Subcutaneous abdominal adipose tissue (tissue), 5 donors: ENCODE data around the gene ANKRD44.

Experiments
- H3K27ac ChIP-seq: one replicate; pipeline ENCODE4 v1.7.0; 2013; ENCODE audit warnings: low read depth, mild to moderate bottlenecking, inconsistent platforms, low read length, moderate library complexity
- H3K27me3 ChIP-seq, 5 donors: one replicate each; pipeline ENCODE4 v1.7.0; 2013; ENCODE audit warnings: low read length in 5 of 5, inconsistent platforms in 1 of 5; ENCODE audit not compliant: control insufficient read depth in 5 of 5, insufficient read depth in 4 of 5
- H3K36me3 ChIP-seq, 5 donors: one replicate each; pipeline ENCODE4 v1.7.0; 2013; ENCODE audit warnings: low read length in 5 of 5; ENCODE audit not compliant: control insufficient read depth in 5 of 5, insufficient read depth in 5 of 5
- H3K4me1 ChIP-seq, 5 donors: one replicate each; pipeline ENCODE4 v1.7.0; 2013; ENCODE audit warnings: low read length in 5 of 5, mild to moderate bottlenecking in 3 of 5, moderate library complexity in 1 of 5; ENCODE audit not compliant: control insufficient read depth in 5 of 5, insufficient read depth in 5 of 5
- H3K4me3 ChIP-seq, 5 donors: one replicate each; pipeline ENCODE4 v1.7.0; 2013; ENCODE audit warnings: low read length in 5 of 5, low read depth in 1 of 5
- H3K9ac ChIP-seq, 5 donors: one replicate each; pipeline ENCODE4 v1.7.0; 2013; ENCODE audit warnings: low read length in 5 of 5, mild to moderate bottlenecking in 4 of 5, moderate library complexity in 3 of 5
- H3K9me3 ChIP-seq, 5 donors: one replicate each; pipeline ENCODE4 v1.7.0; 2013; ENCODE audit warnings: low read length in 5 of 5; ENCODE audit not compliant: control insufficient read depth in 5 of 5
- donor health status: healthy.
- donor health status: healthy.
- donor health status: healthy.
- donor health status: healthy.
- donor health status: healthy.

The ANKRD44 gene

DNA sequence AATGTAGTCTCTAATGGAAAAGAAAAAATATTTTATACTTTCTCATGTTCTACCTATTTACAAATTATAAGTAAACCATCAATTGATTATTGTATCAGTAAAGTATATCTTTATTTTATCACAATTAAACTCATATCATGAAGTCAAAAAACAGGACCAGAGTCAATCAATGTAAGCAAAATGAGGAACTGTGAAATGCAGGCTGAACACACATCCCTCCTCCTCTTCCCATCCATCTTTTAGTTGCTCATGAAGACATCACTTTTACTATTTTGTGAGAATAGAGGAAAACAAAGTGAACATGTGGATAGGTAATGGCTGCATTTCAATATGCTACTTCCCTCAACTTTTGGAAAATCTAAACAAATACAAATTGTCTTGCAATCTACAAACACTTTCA, 195.3 kb downstream of the ANKRD44 start:
- Histone ChIP-seq H3K27ac (no peak overlapping the region), H3K9ac (no peak overlapping the region), H3K4me1 (no peaks in the 10 kb centered on the region), H3K9me3 (no peaks in the 10 kb centered on the region), H3K4me3 (no peak overlapping the region), H3K36me3 (peaks cover 0 to 11% (median 3%) of the 10 kb centered on the region in 5 donors), H3K27me3 (no peaks in the 10 kb centered on the region)

DNA sequence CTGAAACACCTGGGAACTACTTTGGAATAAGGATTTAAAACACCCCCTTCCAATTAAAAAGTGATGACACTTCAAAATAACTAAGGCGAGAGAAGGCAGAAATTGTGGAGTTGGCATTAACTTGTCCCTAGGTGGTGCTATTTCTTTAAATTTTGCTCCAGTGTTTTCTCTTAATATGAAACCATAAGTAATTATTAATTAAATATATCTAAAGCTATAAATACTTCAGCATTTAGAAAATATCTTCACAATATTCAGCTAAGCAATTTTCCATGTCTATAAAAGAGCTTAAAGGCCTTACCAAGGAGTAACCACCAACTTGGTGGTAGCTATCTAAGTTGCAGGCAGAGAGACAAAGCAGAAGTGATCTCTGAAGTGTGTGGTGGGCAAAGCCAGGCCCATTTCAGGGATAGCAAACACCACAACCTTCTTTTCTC, 197.3 kb downstream of the ANKRD44 start:
- H3K4me1 ChIP-seq = peaks cover 2 to 13% (median 11%) of the 10 kb centered on the region in 5 donors
- H3K9ac ChIP-seq = no peak overlapping the region
- no peak overlapping the region for H3K27ac ChIP-seq

DNA sequence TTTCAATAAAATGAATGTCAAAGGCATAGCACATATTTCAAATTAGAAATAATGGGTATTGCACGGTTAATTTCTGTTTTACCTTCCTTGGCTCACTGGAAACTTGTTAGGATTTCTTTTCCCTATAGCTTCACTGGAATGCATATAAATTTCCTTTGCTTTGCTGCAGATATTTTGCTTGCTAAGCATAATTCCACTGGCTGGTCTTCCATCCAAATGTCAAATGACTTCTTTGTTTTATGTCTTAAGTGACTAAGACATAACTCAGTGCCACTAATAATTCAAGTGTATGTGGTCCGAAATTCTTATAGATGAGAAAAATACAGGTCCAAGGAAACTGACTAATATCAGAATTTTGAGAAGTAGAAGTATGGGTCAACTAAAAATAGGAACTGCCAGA, 201.3 kb downstream of the ANKRD44 start:
- Histone ChIP-seq H3K27me3 (no peaks in the 10 kb centered on the region), H3K4me1 (peaks cover 7 to 28% (median 26%) of the 10 kb centered on the region in 5 donors), H3K9ac (no peak overlapping the region), H3K4me3 (no peak overlapping the region), H3K9me3 (no peaks in the 10 kb centered on the region), H3K27ac (peak overlapping the region; percentile 47), H3K36me3 (no peaks in the 10 kb centered on the region)

More for the DNA sequence above, 197.3 kb downstream of the ANKRD44 start:
- Histone ChIP-seq H3K9me3 (no peaks in the 10 kb centered on the region), H3K27me3 (no peaks in the 10 kb centered on the region), H3K36me3 (peaks cover 0 to 4% (median 0%) of the 10 kb centered on the region in 5 donors), H3K4me3 (no peak overlapping the region)

DNA sequence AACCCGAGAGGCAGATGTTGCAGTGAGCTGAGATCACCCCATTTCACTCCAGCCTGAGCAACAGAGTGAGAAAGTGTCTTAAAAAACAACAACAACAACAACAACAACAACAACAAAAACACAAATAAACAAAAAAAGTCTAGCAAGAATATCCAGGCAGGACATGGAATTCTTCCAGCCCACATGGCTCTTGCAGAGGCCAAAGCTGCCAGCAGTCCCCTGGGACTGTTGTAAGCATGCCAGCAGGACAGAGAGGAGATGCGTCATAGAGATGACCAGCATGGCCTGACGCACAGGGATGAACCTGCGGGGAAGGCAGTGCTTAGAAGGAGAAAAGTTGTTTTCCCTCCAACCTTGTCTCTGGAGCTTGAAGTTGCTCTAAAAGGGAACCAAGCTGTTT, 201.8 kb downstream of the ANKRD44 start:
- no peak overlapping the region for H3K9ac ChIP-seq
- H3K36me3 ChIP-seq = no peaks in the 10 kb centered on the region
- peaks cover 7 to 28% (median 26%) of the 10 kb centered on the region in 5 donors for H3K4me1 ChIP-seq
- no peaks in the 10 kb centered on the region for H3K9me3 ChIP-seq
- H3K27ac ChIP-seq = peak overlapping the region; percentile 78
- H3K27me3 ChIP-seq = no peaks in the 10 kb centered on the region
- H3K4me3 ChIP-seq = no peak overlapping the region

- Histone ChIP-seq H3K9ac (peak overlapping the region in 2 of 5 donors; percentile 19 to 29), H3K27me3 (no peaks in the 10 kb centered on the region), H3K27ac (peak overlapping the region; percentile 78)
These were observed 203.0 kb downstream of the ANKRD44 start for GRCh38 chr2:197107291-197108269.

DNA sequence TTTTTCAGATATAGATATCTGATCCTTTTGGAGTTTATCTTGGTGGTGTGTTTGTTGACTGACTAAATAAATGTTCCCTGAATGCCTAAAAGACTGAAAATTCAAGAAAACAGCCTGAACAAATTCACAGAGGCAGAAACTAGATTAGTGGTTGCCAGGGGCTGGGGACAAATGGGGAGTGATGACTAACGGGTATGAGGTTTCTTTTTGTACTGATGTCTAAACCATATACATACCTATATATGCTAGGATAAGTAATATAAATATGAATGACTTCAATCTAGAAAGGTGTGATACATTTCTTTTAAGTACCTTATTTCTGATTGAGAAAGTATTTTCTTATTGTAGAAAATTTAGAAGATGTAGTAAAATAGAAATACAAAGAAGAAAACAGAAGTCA, 207.2 kb downstream of the ANKRD44 start:
- no peaks in the 10 kb centered on the region for H3K9me3 ChIP-seq
- peaks cover 0 to 5% (median 3%) of the 10 kb centered on the region in 5 donors for H3K36me3 ChIP-seq

More at GRCh38 chr2:197107291-197108269, 203.0 kb downstream of the ANKRD44 start:
- H3K36me3 ChIP-seq = no peaks in the 10 kb centered on the region
- H3K4me1 ChIP-seq = peaks cover 7 to 28% (median 26%) of the 10 kb centered on the region in 5 donors
- H3K9me3 ChIP-seq = no peaks in the 10 kb centered on the region
- no peak overlapping the region for H3K4me3 ChIP-seq

DNA sequence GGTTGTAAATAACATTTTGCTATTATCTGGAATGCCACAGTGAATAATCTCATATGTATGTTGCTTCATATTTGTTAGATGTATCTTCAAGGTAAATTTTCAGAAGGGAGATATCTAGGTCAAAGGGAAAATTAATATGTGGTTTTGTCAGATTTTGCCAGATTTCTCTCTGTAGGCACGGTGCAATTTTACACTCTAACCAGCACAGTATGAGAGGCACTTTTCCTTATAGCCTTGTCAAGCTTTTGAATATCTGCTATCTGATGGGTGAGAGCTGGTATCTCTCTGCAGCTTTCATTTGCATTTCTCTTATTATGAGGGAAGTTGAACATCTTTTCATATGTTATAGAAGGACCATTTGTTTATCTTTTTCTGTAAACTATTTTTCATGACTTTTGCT, 208.3 kb downstream of the ANKRD44 start:
- H3K27ac ChIP-seq = no peak overlapping the region
- no peak overlapping the region for H3K9ac ChIP-seq
- H3K4me1 ChIP-seq = peaks cover 0 to 10% (median 4%) of the 10 kb centered on the region in 5 donors
- no peaks in the 10 kb centered on the region for H3K27me3 ChIP-seq
- H3K36me3 ChIP-seq = peaks cover 0 to 5% (median 3%) of the 10 kb centered on the region in 5 donors
- H3K4me3 ChIP-seq = no peak overlapping the region
- H3K9me3 ChIP-seq = no peaks in the 10 kb centered on the region

More for the DNA sequence above, 207.2 kb downstream of the ANKRD44 start:
- Histone ChIP-seq H3K9ac (no peak overlapping the region), H3K4me1 (peaks cover 5 to 16% (median 16%) of the 10 kb centered on the region in 5 donors), H3K4me3 (no peak overlapping the region), H3K27ac (no peak overlapping the region), H3K27me3 (no peaks in the 10 kb centered on the region)

DNA sequence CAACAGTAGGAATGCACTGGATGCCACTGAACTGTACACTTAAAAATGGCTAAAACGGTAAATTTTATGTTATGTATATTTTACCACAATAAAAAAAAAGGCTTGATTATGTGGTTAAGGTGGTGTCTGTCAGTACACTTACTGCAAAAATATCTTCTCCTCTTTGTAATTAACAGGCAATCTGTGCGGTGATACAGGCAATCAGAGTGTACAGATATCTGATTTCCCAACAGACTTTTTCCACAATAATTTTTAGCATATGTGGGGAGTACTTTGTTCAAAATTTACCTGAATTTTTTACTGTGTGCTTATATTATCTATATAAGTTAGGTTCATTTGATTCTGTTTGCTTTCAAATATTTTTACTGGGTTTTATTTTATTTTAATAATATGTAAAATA, 209.1 kb downstream of the ANKRD44 start:
- H3K4me1 ChIP-seq = peaks cover 0 to 7% (median 0%) of the 10 kb centered on the region in 5 donors
- peaks cover 0 to 5% (median 3%) of the 10 kb centered on the region in 5 donors for H3K36me3 ChIP-seq
- no peaks in the 10 kb centered on the region for H3K9me3 ChIP-seq
- no peak overlapping the region for H3K4me3 ChIP-seq
- no peaks in the 10 kb centered on the region for H3K27me3 ChIP-seq
- no peak overlapping the region for H3K9ac ChIP-seq
- no peak overlapping the region for H3K27ac ChIP-seq

GRCh38 chr2:197097578-197098366, 212.8 kb downstream of the ANKRD44 start:
- peaks cover 0 to 7% (median 5%) of the 10 kb centered on the region in 5 donors for H3K36me3 ChIP-seq
- no peaks in the 10 kb centered on the region for H3K9me3 ChIP-seq
- H3K4me1 ChIP-seq = peaks cover 0 to 7% (median 0%) of the 10 kb centered on the region in 5 donors
- H3K9ac ChIP-seq = no peak overlapping the region
- peak overlapping the region; percentile 6 for H3K27ac ChIP-seq
- no peak overlapping the region for H3K4me3 ChIP-seq
- H3K27me3 ChIP-seq = no peaks in the 10 kb centered on the region
